ENCODE data around the gene MESP1. TPM values are rescaled to one million over a fixed set of nuclear protein-coding genes. Genes with fewer than 3 reads are reported as not detected.

The MESP1 gene
- total and polyA plus RNA-seq, 2 of the 4 experiments (the other 2 are of a cell fraction) = under 0.01 to 0.10 TPM

DNA sequence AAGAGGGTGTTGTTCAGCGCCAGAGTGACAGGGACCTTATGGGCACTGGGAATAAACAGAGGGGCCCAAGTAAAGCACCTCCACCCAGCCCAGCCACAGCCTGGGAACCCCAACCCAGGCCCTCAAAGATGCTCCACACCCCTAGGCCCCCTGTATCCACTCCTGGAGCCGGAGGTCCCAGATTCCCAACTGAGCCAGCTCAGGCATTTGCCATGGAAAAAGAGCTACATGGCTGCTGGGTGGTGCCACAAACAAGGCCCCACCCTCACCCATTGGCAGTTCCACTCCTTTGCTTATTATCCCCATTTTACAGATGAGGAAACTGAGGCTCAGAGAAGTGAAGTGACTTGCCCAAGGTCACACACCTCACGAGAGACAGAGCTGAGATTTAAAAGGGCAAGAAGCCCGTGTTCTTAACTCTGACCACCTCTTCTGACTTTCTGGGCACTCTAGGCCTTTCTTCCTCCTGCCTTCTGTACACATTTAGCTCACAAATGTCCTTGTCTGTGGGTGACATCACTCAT lies 46.7 kb upstream of the MESP1 start:
- no peak overlapping the region for H4K5ac ChIP-seq (ENCODE audit: low read depth, low read length)
- peaks cover 42% of the 10 kb centered on the region for H3K36me3 ChIP-seq (ENCODE audit: control insufficient read depth, insufficient read depth, low read length)
- TF ChIP-seq NFE2L2 (IDR thresholded peaks at IDR 0.05; ENCODE audit: low read depth, low read length) (no peak), CHD1 (IDR thresholded peaks at IDR 0.05; ENCODE audit: low read depth, low read length) (no peak), RAD21 (IDR thresholded peaks at IDR 0.05; ENCODE audit: low read length) (no peak), FOS (IDR thresholded peaks at IDR 0.05; ENCODE audit: low read depth, low read length) (no peak), POLR2A (IDR thresholded peaks at IDR 0.05; ENCODE audit: low read depth, low read length) (no peak), BHLHE40 (IDR thresholded peaks at IDR 0.05; ENCODE audit: low read depth, low read length) (no peak)
- TF ChIP-seq, protein P1, sequence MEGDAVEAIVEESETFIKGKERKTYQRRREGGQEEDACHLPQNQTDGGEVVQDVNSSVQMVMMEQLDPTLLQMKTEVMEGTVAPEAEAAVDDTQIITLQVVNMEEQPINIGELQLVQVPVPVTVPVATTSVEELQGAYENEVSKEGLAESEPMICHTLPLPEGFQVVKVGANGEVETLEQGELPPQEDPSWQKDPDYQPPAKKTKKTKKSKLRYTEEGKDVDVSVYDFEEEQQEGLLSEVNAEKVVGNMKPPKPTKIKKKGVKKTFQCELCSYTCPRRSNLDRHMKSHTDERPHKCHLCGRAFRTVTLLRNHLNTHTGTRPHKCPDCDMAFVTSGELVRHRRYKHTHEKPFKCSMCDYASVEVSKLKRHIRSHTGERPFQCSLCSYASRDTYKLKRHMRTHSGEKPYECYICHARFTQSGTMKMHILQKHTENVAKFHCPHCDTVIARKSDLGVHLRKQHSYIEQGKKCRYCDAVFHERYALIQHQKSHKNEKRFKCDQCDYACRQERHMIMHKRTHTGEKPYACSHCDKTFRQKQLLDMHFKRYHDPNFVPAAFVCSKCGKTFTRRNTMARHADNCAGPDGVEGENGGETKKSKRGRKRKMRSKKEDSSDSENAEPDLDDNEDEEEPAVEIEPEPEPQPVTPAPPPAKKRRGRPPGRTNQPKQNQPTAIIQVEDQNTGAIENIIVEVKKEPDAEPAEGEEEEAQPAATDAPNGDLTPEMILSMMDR (conservative IDR thresholded peaks at IDR 0.05; ENCODE audit: low read depth, low read length) = no peak
- no peak overlapping the region for H3K56ac ChIP-seq (ENCODE audit: extremely low read depth, insufficient read depth, low read length)
- 0 out of 2 replicates have a peak, but pooled peaks cover 5% of the 10 kb centered on the region for H3K9me1 ChIP-seq (ENCODE audit: insufficient read depth, low read length)
- no peak overlapping the region for H3K4me3 ChIP-seq (ENCODE audit: insufficient read depth, low read depth, low read length)
- no peak overlapping the region for H2AK5ac ChIP-seq (ENCODE audit: low read depth, low read length)
- ChIA-PET CTCF (no interaction called here), POLR2A (ENCODE audit: unreplicated experiment) (interaction anchor here (0.6 kb wide), 1 partner anchor 133 kb away, joined by 4 read pairs; no protein-coding TSS in a partner anchor)
- no peak overlapping the region for H3K23ac ChIP-seq (ENCODE audit: low read depth, low read length)
- no peak overlapping the region for H3K4me2 ChIP-seq (ENCODE audit: low read depth, low read length)
- no peak overlapping the region for H2AFZ ChIP-seq (replicated peaks; ENCODE audit: low read length, poor library complexity)
- H3K4me1 ChIP-seq (ENCODE audit: control insufficient read depth, insufficient read depth, low read length) = peaks cover 5% of the 10 kb centered on the region
- H4K91ac ChIP-seq (ENCODE audit: insufficient read depth, low read depth, low read length) = no peak overlapping the region
- no peaks in the 10 kb centered on the region for H4K20me1 ChIP-seq (ENCODE audit: insufficient read depth, low read length)
- no TSS peak for BruUV-seq (replicated peaks)
- H3K9ac ChIP-seq (ENCODE audit: low read depth, low read length) = no peak overlapping the region
- H2BK120ac ChIP-seq (ENCODE audit: low read depth, low read length) = no peak overlapping the region
- no peaks in the 10 kb centered on the region for H3K27me3 ChIP-seq (ENCODE audit: control insufficient read depth, insufficient read depth, low read length)
- 100% methylated on average over 1 of the region's 4 CpGs; no CpG with 5 or more reads in 1 of the 2 experiments for WGBS, 2 experiments (ENCODE audit: extremely low coverage in 2 of 2, insufficient read length in 1 of 2)
- in situ Hi-C loops (cut with MboI; ENCODE audit: low sequenced_read_pairs) (no loop called here), dilution Hi-C loops (cut with HindIII; ENCODE audit: low sequenced_read_pairs, unreplicated experiment) (no loop called here), intact Hi-C loops (cut with micrococcal nuclease) (no loop called here)
- no peak overlapping the region for H2BK5ac ChIP-seq (ENCODE audit: low read depth, low read length, poor library complexity, severe bottlenecking)
- no peak overlapping the region for H4K8ac ChIP-seq (ENCODE audit: low read depth in 2 of 2, low read length in 2 of 2)
- H2BK20ac ChIP-seq (ENCODE audit: low read depth, low read length) = no peak overlapping the region
- H3K14ac ChIP-seq (replicated peaks; ENCODE audit: low read depth, low read length) = no peak overlapping the region
- no peak for DNase-seq
- H3K4ac ChIP-seq (ENCODE audit: low read depth, low read length) = no peak overlapping the region
- H2BK15ac ChIP-seq (ENCODE audit: low read depth, low read length) = no peak overlapping the region
- H3K27ac ChIP-seq (ENCODE audit: insufficient read depth, low read length) = no peak overlapping the region
- H2AK9ac ChIP-seq (replicated peaks; ENCODE audit: low read depth, low read length, poor library complexity) = no peak overlapping the region
- no peak overlapping the region for H3K18ac ChIP-seq (ENCODE audit: low read depth, low read length)
- H3K79me1 ChIP-seq (ENCODE audit: low read depth in 1 of 2, low read length in 2 of 2) = no peaks in the 10 kb centered on the region
- peaks cover 6% of the 10 kb centered on the region; the same call in 1 of the 2 replicates for H3K9me3 ChIP-seq (ENCODE audit: control insufficient read depth, insufficient read depth, low read length)
- ATAC-seq (ENCODE audit: low read depth) = no peak
